NCI-H446 treated with DMSO at 0.1 percent for 48 hours (cell line): ENCODE data around the gene SPDYE6.
"Not testable (repeated sequence)": the region's sequence is repeated elsewhere in the genome, so short reads cannot be mapped to it uniquely, and the experiment has no call there.

ENCODE experiments used
- DNase-seq: peaks from one replicate; lab custom pipeline; 2025; lab: John Stamatoyannopoulos, UW

The SPDYE6 gene

GRCh38 chr7:102356344-102356743 lies at the start of gene SPDYE6:
Gene SPDYE6 (minus strand): TSS chr7:102356444. CDS start chr7:102356023, 421 bp downstream.
- DNase-seq, result not testable (repeated sequence)

DNA sequence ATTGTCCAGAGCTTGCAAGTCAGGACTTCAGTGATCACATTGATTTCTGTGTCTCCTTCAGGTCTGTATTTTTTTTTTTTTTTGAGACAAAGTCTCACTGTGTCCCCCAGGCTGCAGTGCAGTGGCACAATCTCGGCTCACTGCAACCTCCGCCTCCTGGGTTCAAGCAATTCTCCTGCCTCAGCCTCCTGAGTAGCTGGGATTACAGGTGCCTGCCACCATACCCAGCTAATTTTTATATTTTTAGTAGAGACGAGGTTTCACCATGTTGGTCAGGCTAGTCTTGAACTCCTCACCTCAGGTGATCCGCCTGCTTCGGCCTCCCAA lies 48.6 kb upstream of the SPDYE6 start:
- DNase-seq, result not testable (repeated sequence)

DNA sequence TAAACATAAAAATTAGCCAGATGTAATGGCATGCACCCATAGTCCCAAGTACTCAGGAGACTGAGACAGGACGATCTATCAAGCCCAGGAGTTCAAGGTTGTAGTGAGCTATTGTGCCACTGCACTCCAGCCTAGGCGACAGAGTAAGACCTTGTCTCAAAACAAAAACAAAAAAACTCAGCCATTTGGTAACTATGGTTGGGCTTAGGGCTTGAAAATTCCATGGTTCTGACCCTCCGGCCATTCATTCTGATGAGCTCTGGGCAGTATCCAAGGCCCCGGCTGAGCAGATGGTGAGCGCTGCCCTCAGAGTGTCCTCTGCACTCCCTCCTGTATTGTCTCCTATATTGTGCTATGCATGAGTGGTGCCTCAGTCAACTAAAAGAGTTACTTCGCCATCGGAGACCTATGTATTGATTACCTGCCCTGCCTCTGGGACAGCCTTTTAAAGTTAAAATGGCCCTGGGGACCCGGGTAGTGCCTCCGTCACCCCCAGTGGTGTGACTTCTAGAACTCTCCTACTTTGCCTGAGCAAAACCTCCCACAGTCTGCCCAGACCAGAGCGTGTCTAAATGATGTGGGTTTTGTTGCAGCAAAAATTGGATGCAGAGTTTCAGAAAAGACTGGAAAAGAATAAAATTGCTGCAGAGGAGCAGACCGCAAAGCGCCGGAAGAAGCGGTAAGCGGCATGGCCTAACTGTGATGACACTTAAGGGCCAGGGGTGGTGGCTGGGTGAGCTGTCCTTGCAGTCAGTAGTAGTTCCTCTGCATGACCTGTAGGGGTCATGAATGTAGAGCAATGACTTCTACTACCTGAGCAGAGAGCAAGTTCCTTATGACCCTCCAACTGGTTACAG lies 48.0 kb upstream of the SPDYE6 start:
- DNase-seq, result no peak

GRCh38 chr7:102403563-102403962 lies 47.3 kb upstream of the SPDYE6 start:
- DNase-seq, result no peak

DNA sequence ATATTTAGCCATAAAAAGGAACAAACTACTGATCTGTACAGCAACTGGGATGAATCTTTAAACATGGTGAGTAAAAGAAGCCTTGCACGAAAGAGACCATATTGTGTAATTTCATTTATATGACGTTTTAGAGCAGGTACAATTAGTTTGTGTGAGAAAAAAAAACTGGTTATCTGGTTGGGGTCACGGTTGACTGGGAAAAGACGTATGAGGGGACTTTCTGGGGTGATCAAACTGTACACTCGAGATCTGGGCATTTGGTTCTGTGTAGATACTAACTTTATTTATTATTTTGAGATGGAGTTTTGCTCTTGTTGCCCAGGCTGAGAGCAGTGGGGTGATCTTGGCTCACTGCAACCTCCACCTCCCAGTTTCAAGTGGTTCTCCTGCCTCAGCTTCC lies 44.1 kb upstream of the SPDYE6 start:
- DNase-seq, result no peak

DNA sequence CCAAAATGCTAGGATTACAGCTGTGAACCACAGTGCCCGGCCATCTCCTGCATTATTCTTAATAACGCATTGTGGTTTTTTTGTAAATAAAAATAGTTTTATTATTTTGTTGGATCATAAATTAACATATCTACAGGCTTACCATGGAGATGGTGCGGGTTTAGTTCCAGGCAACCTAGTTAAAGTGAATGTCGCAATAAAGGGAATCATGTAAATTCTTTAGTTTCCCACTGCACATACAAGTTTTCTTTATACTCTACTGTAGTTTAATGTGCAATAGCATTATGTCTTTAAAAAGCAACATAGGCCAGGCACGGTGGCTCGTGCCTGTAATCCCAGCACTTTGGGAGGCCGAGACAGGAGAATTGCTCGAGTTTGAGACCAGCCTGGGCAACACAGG lies 42.3 kb upstream of the SPDYE6 start:
- no peak for DNase-seq

GRCh38 chr7:102396710-102397019 lies 40.4 kb upstream of the SPDYE6 start:
- DNase-seq, result no peak

DNA sequence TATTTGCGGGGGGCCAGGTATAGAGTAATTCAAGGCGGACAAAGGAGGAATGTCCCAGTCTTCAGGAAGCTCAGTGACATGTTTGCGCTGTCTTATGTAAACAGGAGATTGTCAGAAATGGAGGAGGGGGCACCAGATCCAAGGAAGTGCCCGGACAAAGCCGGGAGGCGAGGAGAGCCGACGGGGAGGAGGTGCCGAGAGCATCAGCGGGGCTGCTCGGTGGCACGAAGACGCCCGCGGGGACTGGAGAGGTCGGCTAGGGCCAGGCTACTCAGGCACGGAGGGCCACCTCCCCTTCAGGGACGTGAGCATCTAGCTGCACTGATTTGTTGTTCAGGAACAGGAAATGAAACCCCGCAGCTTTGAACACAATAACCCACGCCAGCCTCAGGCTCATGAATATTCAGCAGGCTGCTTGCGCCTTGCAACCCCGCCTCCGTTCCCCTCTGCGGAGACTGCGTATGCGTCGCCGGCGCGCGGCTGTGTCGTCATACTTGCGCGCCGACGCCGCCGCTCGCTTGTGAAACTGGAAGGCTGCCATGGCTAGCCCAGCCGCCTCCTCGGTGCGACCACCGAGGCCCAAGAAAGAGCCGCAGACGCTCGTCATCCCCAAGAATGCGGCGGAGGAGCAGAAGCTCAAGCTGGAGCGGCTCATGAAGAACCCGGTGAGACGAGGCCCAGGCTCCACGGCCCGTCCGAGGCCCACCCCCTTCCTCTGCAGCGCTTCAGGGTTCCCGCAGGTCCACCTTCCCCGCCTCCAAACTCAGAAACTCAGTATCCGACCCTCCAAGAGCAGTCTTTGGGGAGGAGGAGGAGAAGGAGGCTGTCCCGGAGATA lies 39.8 kb upstream of the SPDYE6 start, which contains the start of gene PRKRIP1:
Gene PRKRIP1, plus strand, starts transcription at position 491 of the 837 bp plus-strand sequence. Its CDS starts 49 bp downstream, at position 540.
- peak; percentile 78 for DNase-seq

- no peak for DNase-seq
Measured at GRCh38 chr7:102395592-102395872, 39.3 kb upstream of the SPDYE6 start.

DNA sequence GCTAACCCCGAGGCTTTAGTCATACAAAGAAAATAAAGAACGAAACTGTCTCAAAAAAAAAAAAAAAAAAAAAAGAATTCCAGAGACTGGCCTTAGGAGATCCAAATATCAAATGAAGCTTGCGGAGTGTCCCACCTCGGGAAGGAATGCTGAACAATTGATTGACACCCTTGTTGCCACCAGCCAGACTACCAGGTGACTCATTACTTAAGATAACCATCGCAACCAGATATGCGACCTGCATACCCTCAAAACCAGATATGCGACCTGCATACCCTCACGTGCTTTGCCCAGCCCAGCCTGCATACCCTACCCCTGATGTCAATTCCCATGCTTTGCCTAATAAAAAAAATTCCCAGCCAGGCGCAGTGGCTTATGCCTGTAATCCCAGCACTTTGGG lies 37.2 kb upstream of the SPDYE6 start:
- DNase-seq, result no peak

GRCh38 chr7:102392330-102392729 lies 36.1 kb upstream of the SPDYE6 start:
- DNase-seq, result no peak

- no peak for DNase-seq
Measured at GRCh38 chr7:102390697-102391484, 34.6 kb upstream of the SPDYE6 start.

DNA sequence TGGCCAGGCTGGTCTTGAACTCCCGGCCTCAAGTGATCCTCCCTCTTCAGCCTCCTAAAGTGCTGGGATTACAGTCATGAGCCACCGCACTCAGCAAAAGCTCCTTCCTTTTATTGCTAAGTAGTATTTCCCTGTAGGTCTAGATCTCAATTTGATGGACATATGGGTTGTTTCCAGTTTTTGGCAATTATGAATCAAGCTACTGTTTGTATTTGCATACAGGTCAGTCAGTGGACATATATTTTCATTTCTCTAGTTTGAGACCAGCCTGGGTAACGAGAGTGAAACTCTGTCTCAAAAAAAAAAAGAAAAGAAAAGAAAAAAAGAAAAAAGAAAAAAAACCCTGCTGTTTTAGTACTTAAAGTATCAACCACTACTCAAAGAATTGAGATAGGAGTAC lies 33.6 kb upstream of the SPDYE6 start:
- no peak for DNase-seq

DNA sequence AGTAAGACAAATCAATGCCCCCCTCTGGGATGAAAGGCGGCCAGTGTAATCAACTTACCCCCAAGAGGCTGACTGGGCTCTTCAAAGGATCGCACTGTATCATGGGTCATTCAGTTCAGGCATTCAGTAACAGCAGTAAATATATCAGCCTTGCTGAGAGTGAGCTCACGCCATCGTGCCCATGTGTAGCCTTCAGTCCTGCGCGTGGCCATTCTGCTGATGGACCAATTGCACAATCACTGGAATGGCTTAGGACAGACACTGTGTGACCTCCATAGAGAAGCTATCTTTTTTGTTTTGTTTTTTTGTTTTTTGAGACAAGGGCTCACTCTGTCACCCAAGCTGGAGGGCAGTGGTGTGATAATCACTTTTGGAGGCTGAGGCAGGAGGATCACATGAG lies 30.8 kb upstream of the SPDYE6 start:
- DNase-seq, result no peak

DNA sequence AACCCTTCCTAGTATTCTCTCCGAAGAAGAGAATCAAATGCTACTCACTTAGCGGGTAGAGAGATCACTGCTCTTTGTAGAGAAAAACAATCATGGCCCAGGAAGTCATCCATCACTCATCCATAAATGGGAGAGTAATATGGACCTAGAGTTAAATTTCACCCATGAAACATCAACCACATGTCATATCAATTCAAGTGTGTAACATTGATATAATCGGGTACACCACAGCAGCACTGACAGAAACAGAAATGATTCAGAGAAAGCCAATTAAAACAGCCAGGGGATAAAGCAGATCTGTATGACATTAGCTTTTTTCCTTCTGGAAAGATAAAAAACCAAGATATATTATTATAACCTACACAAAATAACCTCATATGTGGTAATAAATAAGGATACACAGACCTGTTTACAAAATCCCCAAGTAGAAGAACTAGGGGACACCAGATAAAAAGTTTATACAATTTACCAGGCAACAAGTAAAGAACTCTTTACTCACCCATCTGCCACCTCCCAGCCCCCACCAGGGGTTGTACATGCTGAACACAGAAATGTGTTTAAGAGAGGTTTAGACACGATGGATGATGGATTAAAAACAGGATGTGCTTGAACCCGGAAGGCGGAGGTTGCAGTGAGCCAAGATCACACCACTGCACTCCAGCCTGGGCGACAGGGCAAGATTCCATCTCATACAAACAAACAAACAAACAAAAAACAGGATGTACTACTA lies 25.6 kb upstream of the SPDYE6 start:
- DNase-seq, result not testable (repeated sequence)

GRCh38 chr7:102380837-102381236 lies 24.6 kb upstream of the SPDYE6 start:
- not testable (repeated sequence) for DNase-seq

DNA sequence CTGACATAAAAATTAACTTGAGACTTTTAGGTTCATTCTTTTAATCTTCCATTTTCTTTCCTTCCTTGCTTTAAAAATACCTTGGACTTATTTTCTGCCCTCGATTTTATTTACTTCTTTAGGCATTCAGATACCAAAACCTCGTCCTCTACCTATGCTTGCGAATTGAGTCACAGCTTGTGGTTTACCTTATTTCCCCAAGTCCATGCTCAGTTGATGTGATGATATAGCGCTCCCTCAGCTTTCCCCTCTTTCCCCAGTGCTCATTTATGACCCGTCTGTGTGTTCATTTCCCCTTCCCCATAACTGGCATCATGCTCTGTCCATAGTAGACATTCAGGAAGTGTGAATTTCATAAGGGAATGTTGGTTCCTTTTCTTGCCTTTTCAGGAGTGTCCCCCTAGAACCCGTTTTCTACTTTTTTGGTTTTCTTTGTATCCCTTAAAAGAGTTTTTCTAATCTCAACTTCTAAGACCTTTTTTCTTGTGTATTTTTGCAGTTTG lies 20.8 kb upstream of the SPDYE6 start:
- no peak for DNase-seq

GRCh38 chr7:102372796-102373195 lies 16.6 kb upstream of the SPDYE6 start:
- DNase-seq, result not testable (repeated sequence)

GRCh38 chr7:102370038-102370437 lies 13.8 kb upstream of the SPDYE6 start:
- DNase-seq, result not testable (repeated sequence)

DNA sequence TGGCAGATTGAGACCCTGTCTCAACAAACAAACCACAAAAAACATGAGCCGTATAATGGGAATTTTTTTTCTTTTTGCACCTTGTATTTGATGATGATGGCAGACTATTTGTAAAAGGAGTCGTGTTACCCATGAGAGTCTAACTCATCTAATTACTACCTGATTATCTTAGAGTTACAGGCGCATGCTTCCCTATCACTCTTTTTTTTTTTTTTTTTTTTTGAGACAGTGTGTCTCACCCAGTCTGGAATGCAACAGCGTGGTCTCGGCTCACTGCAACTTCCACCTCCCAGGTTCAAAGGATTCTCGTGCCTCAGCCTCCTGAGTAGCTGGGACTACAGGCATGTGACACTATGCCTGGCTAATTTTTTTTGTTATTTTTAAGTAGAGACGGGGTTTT lies 9.1 kb upstream of the SPDYE6 start:
- DNase-seq, result not testable (repeated sequence)

DNA sequence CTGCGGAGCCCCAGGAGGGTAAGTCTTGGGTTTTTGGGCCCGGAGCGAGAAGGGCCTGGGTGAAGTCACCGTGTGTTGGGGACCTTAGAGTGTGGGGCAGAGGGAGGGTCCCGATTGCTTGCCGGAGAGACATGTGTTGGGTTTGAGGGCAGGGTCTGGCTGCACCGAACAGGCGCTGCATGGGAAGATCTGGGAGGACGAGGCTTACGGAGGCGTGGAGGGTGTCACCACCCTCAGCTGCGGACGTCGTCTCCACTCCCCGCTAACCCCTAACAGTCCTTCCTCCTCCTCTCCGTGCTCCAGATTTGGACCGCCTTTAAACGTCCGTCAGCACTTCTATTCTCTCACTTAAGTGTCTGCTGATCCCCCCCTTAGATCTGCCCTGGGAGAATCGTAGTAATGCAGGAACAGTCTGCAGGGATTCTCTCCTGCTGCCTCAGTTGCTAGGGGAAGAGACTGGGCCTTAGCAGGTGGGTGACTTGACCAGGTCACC lies 8.2 kb upstream of the SPDYE6 start:
- not testable (repeated sequence) for DNase-seq
